ENCODE measurements around the gene CWC22.

CWC22 gene

GRCh38 chr2:179950391-179950790 lies 56.7 kb downstream of the CWC22 start:
- Histone ChIP-seq H3K9me2 (replicated peaks; ENCODE audit: insufficient read depth, low read length) (no peaks in the 10 kb centered on the region), H3K4me3 (ENCODE audit: low read length) (no peak overlapping the region), H3K27me3 (replicated peaks; ENCODE audit: insufficient read depth, low read length) (no peaks in the 10 kb centered on the region), H3K4me1 (ENCODE audit: low read length) (peaks cover 50% of the 10 kb centered on the region), H3K9ac (ENCODE audit: low read length) (no peak overlapping the region), H3K36me3 (replicated peaks; ENCODE audit: insufficient read depth, low read length) (peaks cover 3% of the 10 kb centered on the region; the same call in 1 of the 2 replicates), H3F3A (ENCODE audit: insufficient read depth, low read length) (peaks cover 9% of the 10 kb centered on the region; the same call in 1 of the 2 replicates), H3K4me2 (ENCODE audit: low read depth, low read length) (no peak overlapping the region), H3K79me2 (ENCODE audit: low read length) (no peaks in the 10 kb centered on the region), H3K27ac (ENCODE audit: low read length) (no peak overlapping the region), H3K9me3 (replicated peaks; ENCODE audit: insufficient read depth, low read length) (no peaks in the 10 kb centered on the region), H2AFZ (ENCODE audit: low read length) (no peak overlapping the region), H4K20me1 (ENCODE audit: insufficient read depth, low read length) (no peaks in the 10 kb centered on the region)
- no peak for TF ChIP-seq EZH2phosphoT487 (IDR thresholded peaks at IDR 0.05; ENCODE audit: low read length)
- TF ChIP-seq EZH2 (optimal IDR thresholded peaks at IDR 0.05; ENCODE audit: low read depth, low read length): no peak
- TF ChIP-seq, protein P1, sequence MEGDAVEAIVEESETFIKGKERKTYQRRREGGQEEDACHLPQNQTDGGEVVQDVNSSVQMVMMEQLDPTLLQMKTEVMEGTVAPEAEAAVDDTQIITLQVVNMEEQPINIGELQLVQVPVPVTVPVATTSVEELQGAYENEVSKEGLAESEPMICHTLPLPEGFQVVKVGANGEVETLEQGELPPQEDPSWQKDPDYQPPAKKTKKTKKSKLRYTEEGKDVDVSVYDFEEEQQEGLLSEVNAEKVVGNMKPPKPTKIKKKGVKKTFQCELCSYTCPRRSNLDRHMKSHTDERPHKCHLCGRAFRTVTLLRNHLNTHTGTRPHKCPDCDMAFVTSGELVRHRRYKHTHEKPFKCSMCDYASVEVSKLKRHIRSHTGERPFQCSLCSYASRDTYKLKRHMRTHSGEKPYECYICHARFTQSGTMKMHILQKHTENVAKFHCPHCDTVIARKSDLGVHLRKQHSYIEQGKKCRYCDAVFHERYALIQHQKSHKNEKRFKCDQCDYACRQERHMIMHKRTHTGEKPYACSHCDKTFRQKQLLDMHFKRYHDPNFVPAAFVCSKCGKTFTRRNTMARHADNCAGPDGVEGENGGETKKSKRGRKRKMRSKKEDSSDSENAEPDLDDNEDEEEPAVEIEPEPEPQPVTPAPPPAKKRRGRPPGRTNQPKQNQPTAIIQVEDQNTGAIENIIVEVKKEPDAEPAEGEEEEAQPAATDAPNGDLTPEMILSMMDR (IDR thresholded peaks at IDR 0.05; ENCODE audit: low read length): no peak
- no peak for DNase-seq

GRCh38 chr2:179949438-179949837 lies 57.7 kb downstream of the CWC22 start:
- peaks cover 3% of the 10 kb centered on the region; the same call in 1 of the 2 replicates for H3K36me3 ChIP-seq (replicated peaks; ENCODE audit: insufficient read depth, low read length)
- H3K79me2 ChIP-seq (ENCODE audit: low read length): no peaks in the 10 kb centered on the region
- TF ChIP-seq, protein P1 (IDR thresholded peaks at IDR 0.05; ENCODE audit: low read length): no peak
- TF ChIP-seq EZH2phosphoT487 (IDR thresholded peaks at IDR 0.05; ENCODE audit: low read length) (no peak), EZH2 (optimal IDR thresholded peaks at IDR 0.05; ENCODE audit: low read depth, low read length) (no peak)
- no peak overlapping the region for H3K4me2 ChIP-seq (ENCODE audit: low read depth, low read length)
- no peak overlapping the region for H3K9ac ChIP-seq (ENCODE audit: low read length)
- no peak overlapping the region for H2AFZ ChIP-seq (ENCODE audit: low read length)
- no peaks in the 10 kb centered on the region for H4K20me1 ChIP-seq (ENCODE audit: insufficient read depth, low read length)
- peaks cover 9% of the 10 kb centered on the region; the same call in 1 of the 2 replicates for H3F3A ChIP-seq (ENCODE audit: insufficient read depth, low read length)
- peaks cover 50% of the 10 kb centered on the region for H3K4me1 ChIP-seq (ENCODE audit: low read length)
- no peaks in the 10 kb centered on the region for H3K27me3 ChIP-seq (replicated peaks; ENCODE audit: insufficient read depth, low read length)
- H3K27ac ChIP-seq (ENCODE audit: low read length): no peak overlapping the region
- no peak for DNase-seq
- no peak overlapping the region for H3K4me3 ChIP-seq (ENCODE audit: low read length)
- no peaks in the 10 kb centered on the region for H3K9me2 ChIP-seq (replicated peaks; ENCODE audit: insufficient read depth, low read length)
- H3K9me3 ChIP-seq (replicated peaks; ENCODE audit: insufficient read depth, low read length): no peaks in the 10 kb centered on the region

- Histone ChIP-seq H4K20me1 (ENCODE audit: insufficient read depth, low read length) (no peaks in the 10 kb centered on the region), H3K4me2 (ENCODE audit: low read depth, low read length) (0 out of 2 replicates have a peak overlapping the region, but pooled peaks have one; percentile 15), H3K9ac (ENCODE audit: low read length) (no peak overlapping the region), H3K4me3 (ENCODE audit: low read length) (no peak overlapping the region), H3K36me3 (replicated peaks; ENCODE audit: insufficient read depth, low read length) (no peaks in the 10 kb centered on the region; the same call in 1 of the 2 replicates), H3K27ac (ENCODE audit: low read length) (no peak overlapping the region), H2AFZ (ENCODE audit: low read length) (no peak overlapping the region), H3K27me3 (replicated peaks; ENCODE audit: insufficient read depth, low read length) (no peaks in the 10 kb centered on the region), H3K79me2 (ENCODE audit: low read length) (no peaks in the 10 kb centered on the region), H3F3A (ENCODE audit: insufficient read depth, low read length) (peaks cover 9% of the 10 kb centered on the region; the same call in 1 of the 2 replicates), H3K4me1 (ENCODE audit: low read length) (peaks cover 41% of the 10 kb centered on the region), H3K9me3 (replicated peaks; ENCODE audit: insufficient read depth, low read length) (no peaks in the 10 kb centered on the region), H3K9me2 (replicated peaks; ENCODE audit: insufficient read depth, low read length) (no peaks in the 10 kb centered on the region)
- no peak for DNase-seq
- TF ChIP-seq, protein P1 (IDR thresholded peaks at IDR 0.05; ENCODE audit: low read length): no peak
- TF ChIP-seq EZH2 (optimal IDR thresholded peaks at IDR 0.05; ENCODE audit: low read depth, low read length) (no peak), EZH2phosphoT487 (IDR thresholded peaks at IDR 0.05; ENCODE audit: low read length) (no peak)
Observed at GRCh38 chr2:179948058-179948457, 59.0 kb downstream of the CWC22 start.

Measured in MM.1S (cell line).